Endothelial cell of hepatic sinusoid (primary cell): ENCODE measurements around the gene PLXNC1.

Source experiments
- in situ Hi-C: cut with HindIII; loops from 2 replicates; pipeline ENCODE4 v1.10.0; 2017; ENCODE audit warnings: low sequenced_read_pairs

Gene PLXNC1

GRCh38 chr12:94200069-94200468, 51.7 kb downstream of the PLXNC1 start:
- in situ Hi-C loops = no loop called here

- in situ Hi-C loops = no loop called here
These were observed 52.3 kb downstream of the PLXNC1 start for GRCh38 chr12:94200695-94201094.

DNA sequence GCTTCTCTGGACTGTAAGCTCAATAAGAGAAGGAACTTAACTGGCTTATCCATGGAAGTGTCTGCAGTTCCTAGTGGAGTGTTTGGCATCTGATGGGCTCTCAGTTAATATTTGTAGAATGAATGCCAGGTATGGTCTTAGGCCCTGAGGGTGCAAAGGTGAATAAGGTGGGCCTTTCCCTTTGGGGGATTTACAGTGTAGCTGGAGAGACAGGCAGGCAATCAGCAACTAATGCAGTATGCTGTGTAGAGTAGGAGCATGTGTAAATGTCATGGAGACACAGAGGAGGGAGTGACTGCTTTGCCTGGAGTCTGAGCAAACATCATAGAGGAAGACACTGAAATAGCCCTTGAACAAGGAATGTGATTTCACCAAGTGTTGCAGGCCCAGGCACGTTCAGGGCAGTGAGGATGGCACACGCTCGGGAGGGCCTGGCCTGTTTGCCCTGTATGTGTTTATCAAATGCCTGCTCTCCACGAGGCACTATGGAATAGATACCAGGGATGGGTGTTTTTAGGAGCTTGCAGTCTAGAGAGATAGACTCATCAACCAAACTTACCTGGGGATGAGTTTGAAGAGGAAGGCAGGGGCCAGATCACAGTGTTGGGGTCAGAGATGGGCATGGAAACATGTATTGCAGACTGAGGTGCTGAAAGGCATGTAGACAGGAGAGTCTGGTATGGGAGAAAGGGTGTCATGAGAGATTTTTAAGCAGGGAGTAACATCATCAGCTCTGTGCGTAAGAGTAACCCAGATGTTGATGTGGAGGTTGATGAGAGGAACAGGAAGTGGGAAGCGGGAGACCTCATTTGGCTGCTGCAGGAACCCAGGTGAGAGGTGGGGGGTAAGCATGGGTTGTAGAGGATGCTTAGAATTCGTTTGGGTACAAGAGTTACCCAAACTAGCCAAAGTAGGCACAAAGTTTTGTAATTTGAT, 54.1 kb downstream of the PLXNC1 start:
- in situ Hi-C loops = no loop called here

DNA sequence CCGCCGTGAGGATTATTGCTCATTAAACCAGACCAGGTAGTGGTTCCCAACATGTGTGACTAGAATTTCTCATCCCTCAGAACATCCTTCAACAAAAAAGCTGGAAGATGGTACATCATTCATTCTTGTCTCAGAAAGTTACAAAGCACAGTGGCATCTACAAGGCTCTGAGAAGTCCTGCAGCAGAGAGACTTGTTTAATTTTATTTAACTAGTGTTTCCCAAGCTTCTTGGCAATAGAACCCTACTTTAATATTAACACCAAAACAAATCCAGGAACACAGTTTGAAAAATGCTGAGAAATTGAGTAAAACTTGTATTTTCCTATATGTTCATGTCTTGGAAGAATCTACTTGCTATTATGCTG, 54.8 kb downstream of the PLXNC1 start:
- in situ Hi-C loops = no loop called here

DNA sequence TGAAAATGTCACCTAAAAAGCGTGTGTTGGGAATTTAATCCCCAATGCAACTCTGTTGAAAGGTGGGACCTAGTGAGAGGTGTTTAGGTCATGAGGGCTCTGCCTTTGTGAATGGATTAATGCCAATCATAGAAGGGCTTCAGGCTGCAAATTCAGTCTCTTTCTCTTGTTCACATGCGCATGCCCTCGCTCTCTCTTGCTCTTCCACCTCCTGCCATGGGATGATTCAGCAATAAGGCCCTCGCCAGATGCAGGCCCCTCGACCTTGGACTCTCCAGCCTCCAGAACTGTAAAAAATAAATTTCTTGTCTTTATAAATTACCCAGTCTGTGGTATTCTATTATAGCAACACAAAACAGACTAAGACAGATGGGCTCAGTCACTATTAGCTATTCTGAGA, 55.4 kb downstream of the PLXNC1 start:
- in situ Hi-C loops = no loop called here

DNA sequence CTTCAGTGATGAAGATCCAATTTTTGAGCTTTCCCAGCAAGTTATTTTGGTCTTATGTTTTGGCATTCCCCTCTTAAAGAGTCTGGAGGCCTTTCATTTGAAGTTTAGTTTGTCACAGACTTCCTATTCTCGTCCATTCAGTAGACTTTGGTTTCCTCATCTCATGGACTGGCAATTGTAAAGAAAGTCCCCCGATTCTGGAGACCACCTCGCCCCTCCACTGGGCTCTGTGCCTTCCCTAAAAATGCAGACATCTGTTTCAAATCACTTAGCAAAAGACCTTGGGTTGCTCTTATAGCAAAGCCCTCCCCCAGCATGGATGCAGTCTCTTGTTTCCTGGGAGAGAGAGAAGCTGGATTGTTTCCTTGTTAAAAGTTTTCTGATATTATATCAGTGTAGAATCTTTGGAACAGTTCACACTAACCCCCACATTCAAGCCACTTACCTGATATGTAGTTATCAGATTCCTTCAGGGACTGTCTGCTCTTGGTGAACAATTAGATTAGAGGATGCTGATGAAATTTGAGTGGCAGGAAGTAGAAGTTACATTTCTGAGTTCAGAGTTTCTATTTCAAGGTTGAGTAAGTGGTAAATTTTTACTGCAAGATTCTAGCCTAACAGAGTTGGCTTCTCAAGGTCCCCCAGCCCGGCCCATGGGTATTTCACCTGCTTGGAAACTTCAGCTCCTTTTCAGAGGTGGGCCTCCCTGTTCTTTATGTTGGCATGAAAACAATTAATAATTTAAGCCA, 56.3 kb downstream of the PLXNC1 start:
- in situ Hi-C loops = no loop called here

GRCh38 chr12:94205822-94206221, 57.4 kb downstream of the PLXNC1 start:
- in situ Hi-C loops = no loop called here

DNA sequence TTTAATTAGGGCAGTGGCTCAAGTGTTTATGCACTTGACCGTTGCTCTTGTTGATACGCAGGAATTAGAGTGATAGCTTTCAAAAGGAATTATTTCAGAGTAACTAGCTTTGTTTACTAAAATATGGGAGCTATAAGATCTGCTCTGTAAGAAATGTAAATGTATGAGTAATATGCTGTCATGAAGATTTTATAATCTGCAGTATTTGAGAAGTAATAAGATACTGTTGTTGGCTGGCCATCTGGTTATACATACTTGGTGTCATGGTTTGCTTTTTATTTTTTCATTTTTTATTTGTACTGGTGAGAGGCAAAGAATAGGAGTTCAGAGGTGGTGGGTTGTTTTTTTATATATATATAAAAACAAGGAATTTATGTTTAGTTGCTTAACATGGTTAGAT, 58.5 kb downstream of the PLXNC1 start:
- in situ Hi-C loops = no loop called here

DNA sequence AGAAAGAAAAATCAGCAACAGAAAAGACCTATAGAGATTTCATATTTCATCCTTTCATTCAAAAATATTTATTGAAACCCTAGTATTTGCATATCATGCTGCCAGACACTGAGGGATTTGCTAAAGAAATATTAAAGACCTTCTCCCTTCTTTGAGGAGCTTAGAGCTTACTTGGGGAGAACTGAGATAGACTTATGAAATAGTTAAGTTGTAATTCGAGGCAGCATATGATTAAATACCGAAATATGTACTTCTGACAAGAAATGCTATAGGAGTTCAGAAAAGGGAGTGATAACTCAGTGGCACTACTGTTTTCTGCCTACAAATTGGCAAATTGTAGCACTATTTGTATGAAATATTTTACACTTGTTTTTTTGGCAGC, 59.1 kb downstream of the PLXNC1 start:
- in situ Hi-C loops = no loop called here

DNA sequence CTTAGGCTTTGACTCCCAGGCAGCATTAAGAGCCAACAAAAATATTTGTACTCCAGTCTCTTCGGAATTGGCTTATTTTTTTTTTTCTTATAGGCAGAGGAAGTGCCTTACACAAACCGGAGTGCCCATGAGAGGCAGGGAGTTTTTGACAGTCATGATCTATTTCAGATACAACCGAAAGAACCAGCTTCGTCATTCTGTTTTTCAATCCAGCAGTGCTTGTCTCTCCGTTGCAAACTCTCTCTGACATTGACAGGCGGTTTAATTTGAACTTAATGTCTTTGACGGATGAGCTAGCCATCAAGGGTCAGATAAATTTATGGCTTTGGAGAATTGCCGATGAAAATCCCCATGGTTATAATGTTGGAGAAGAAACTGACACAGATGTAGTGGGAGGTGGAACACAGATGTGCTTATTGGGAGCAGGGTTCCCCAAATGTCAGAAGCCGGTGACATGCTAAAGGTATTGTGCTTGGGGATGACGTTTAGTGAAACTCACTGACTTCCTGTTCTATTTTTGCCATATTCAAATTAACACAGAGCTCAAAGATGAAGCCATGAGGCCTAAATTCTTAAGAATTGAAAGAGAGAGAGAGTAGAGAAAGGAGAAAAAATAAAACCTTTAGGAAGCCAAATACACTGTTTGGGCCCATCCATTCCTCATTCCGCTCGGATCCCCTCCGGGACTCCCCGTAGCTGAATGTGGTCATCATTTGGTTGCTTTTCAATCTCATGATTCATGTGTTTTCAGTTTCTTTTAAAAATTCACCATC, 59.7 kb downstream of the PLXNC1 start:
- in situ Hi-C loops = no loop called here

GRCh38 chr12:94208622-94208966, 60.2 kb downstream of the PLXNC1 start:
- in situ Hi-C loops = no loop called here

DNA sequence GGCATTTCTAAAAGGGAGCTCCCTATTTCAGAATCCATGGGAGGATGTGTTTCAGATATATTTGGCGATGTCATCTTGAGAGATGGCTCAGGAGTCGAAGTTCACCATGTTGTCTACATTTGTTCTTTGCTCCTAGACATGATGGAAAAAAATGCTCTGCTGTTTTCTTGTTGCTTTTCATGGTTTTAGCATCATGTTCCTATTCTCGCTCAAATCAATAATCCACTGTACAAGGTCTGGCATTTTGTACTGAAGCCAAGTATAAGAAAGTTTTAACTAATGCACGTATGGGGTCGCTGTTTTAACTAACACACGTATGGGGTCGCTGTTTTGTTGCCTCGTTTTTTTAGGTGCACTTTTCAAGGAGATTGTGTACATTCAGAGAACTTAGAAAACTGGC, 60.9 kb downstream of the PLXNC1 start:
- in situ Hi-C loops = no loop called here

DNA sequence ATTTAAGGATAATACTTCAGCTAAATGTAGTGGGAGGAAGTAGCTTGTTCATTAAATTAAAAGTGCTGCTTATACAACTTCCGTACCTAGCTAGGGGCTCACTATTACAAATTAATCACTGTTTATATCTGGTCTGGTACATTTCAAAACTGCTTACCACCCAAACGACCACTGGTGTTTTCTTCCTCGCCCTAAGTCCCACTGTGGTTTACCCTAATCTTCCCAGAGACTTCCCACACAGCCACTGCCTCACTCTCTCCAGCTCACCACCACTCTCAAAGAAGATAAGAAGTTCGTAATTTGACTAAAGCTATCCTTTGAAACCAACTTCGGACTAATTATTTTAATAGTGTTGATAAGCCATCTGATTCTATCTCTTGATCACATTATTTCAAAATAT, 62.6 kb downstream of the PLXNC1 start:
- in situ Hi-C loops = no loop called here

- in situ Hi-C loops = no loop called here
These were observed 69.9 kb downstream of the PLXNC1 start for GRCh38 chr12:94218233-94218632.

DNA sequence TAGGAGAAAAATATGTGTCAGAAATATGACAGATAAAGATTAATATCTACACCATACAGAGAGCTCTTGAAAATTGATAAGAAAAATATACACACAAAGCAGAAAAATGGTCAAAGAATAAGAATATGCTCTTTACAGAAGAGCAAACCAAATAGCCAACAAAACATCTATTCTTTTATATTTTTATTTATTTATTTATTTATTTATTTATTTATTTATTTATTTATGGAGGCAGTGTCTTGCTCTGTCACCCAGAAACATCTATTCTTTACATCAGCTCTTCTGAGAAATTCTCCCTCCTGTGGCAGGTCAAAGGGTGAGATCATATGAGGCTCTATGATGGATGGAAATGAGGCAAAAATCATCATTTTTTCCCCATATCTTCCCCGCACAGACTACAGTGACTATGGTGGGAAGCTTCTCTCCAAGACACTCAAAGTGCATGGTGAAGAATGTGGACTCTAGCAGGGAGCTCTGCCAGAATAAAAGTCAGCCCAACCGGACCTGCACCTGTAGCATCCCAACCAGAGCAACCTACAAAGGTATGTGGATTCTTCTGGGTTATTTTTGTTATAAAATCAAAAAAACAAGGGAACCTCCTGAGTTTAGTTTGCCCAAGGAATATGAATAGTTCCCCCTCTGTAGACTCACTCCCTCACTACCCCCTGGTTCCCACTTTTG, 71.4 kb downstream of the PLXNC1 start:
- in situ Hi-C loops = no loop called here

DNA sequence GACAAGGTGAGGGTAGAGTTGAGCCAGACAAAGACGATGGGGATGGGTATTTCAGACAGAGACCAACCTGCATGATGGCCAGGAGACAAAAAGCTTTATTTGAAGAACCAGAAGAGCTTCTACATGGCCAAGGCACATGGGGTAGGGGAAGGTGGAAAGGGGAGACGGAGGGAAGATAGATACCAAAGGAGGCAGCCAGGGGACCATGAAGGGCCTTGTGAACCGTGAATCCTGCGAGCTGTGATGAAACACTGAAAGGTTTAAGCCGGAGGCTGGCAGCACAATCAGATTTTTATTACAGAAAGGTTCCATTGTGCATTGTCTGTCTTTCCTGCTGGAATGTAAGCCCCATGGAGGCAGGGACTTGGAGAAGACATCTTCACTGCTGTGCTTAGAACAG, 72.4 kb downstream of the PLXNC1 start:
- in situ Hi-C loops = no loop called here

DNA sequence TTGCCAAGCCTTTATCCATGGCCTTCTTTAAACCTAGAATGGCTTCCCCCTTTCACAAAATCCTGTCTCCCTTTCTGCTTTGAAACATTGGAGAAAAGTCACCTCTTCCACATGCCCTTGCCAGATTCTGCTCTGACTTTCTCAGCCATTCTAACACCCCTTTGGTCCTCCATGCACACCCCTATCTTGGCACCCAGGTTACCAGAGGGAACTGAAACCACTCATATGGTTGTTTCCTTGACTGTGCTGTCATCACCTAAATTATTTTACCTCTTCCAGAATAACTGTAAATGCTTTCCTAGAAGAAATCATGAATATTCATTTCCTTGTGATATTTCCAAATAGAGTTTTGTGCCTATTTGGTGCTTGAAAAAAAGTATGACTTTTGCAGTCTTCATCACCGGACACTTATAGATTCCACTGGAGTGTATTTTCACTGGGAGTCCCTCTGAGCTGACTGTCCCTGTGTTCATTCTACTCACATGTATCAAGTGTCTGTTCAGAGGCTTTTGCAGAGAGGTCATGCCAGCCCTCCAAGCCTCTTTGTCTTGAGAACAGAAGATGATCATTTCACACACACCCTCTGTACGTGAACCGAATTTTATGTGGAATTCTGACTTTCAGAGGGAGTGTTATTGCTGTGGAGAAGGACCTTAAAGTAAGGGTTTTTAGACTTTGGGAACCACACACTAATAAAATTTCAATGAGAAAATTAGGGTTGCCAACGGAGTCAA, 74.1 kb downstream of the PLXNC1 start:
- in situ Hi-C loops = no loop called here

GRCh38 chr12:94223842-94224241, 75.5 kb downstream of the PLXNC1 start:
- in situ Hi-C loops = no loop called here

- in situ Hi-C loops = no loop called here
These were observed 77.1 kb downstream of the PLXNC1 start for GRCh38 chr12:94225506-94225905.

- in situ Hi-C loops = no loop called here
These were observed 77.7 kb downstream of the PLXNC1 start for GRCh38 chr12:94225947-94226630.
